Stimulated activated CD8-positive, alpha-beta memory T cell treated with anti-CD3 and anti-CD28 coated beads, Interleukin-15, amount 100 ng/mL, for 24 hours (primary cell): Measurements from ENCODE around the gene MAML2.
"Not testable (repeated sequence)": the region's sequence is repeated elsewhere in the genome, so short reads cannot be mapped to it uniquely, and the experiment has no call there.

ENCODE experiments used
- DNase-seq: peaks from one replicate; pipeline ENCODE4 v3.0.0-alpha.2; 2020; ENCODE audit warnings: low read depth

MAML2 gene

DNA sequence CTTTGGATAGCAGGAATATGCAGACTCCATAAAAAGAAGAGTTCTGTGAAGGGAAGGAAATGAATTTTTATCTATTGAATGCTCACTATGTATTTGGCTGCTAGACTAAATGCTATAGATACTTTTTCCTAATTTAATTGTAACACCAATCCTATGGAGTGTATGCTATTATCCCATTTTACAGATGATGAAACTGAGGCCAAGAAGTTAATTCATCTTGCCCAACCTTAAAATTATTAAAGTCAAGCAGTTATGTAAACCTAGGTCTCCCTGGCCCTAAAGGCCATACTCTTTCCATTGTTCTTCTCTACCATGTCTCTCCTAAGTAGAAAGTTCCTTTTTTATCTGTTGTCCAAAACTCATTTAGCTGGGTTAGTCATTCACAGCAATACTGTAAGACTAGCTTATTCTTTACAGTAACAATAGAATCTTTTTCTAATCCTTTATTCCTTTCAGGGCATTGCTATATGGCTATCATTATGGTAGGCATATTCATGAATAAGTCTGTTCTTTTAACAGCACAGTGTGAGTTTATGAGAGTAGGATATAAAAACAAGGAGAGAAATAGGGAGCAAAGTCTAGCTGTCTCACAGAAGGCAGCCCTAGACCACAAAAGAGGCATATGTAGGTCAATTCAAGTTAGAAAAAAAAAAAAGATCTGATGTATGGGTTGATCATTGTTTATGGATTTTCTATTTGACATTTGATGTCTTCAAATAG lies 50.5 kb downstream of the MAML2 start:
- DNase-seq = no peak

GRCh38 chr11:96290631-96291030 lies 52.4 kb downstream of the MAML2 start:
- DNase-seq = no peak

DNA sequence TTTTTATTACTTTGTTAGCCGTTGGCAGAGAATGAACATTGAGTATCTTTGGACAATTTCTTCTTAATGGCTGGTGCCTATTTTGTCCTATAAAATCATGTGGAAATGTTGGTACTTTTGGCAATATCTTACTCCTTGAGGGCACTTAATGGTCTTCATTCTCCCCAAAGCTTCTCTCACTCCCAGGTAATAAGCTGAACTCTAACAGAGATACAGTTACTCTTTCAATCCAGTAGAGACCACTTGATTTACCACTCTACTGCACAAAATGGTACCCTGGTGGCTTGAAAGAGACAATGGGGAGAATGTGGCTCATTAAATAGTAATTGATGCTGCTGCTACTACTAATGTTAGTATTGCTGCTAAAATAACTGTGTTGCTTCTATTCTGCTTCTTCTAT lies 53.0 kb downstream of the MAML2 start:
- DNase-seq = no peak

- DNase-seq = no peak
Measured at GRCh38 chr11:96288915-96289314, 54.1 kb downstream of the MAML2 start.

DNA sequence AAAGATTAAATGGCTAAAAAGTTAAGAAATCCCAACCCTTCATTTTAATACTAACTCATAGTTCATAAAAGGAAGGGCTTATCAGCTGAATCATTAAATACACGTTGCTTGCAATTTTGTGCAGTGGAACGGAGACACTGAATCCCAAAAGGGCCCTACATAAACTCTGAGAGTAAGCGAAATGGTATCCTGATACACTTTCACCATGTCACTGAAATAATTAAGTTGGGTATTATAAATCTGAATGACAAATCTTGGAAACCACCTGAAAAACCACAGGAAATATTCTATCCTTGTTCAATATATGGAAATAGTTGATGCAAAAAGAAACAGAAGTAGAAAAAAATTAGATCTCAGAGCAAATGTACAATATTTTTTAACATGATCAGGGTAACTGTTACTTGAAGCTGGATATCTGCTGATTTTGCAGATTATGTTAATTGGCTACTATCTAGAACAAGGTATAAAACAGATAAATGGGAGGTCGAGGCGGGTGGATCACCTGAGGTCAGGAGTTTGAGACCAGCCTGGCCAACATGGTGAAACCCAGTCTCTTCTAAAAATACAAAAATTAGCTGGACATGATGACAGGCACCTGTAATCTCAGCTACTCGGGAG lies 55.1 kb downstream of the MAML2 start:
- DNase-seq = no peak

DNA sequence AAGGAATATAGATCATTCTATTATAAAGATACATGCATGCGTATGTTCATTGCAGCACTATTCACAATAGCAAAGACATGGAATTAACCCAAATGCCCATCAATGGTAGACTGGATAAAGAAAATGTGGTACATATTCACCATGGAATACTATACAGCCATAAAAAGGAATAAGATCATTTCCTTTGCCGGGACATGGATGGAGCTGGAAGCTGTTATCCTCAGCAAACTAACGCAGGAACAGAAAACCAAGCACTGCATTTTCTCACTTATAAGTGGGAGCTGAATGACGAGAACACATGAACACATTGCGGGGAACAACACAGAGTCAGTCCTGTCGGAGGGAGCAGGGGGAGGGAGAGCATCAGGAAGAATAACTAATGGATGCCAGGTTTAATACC lies 57.0 kb downstream of the MAML2 start:
- not testable (repeated sequence) for DNase-seq

GRCh38 chr11:96284917-96285316 lies 58.1 kb downstream of the MAML2 start:
- no peak for DNase-seq

GRCh38 chr11:96284401-96284800 lies 58.6 kb downstream of the MAML2 start:
- no peak for DNase-seq

DNA sequence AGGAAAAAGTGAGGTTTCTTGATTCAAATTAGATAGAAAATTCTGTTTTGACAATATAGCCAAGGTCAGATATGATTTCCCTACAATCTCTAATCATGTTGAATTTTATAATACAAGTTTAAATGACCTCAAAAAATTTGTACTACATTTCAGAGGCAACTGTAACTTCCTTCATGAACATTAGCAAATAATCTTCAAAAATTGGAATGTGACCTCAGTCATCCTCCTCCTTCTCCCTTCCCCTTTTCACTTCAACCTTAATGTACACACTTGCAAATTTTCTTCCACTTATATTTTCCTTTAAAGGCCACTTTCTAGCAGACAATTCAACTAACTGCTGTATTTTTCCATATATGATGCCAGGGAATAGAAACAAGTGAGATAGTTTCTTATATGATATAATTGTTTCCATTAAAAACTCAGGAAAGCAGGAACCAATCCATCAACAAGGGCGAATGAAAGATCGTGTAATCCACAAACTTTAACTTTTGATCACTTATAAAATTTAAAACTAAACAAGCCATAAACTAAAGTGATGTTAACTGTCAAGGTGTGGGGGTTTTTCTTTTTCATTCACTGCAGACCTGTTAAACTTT lies 60.3 kb downstream of the MAML2 start:
- no peak for DNase-seq

GRCh38 chr11:96280444-96280843 lies 62.6 kb downstream of the MAML2 start:
- no peak for DNase-seq

- no peak for DNase-seq
Measured at GRCh38 chr11:96279896-96280290, 63.1 kb downstream of the MAML2 start.

GRCh38 chr11:96279018-96279895 lies 63.7 kb downstream of the MAML2 start:
- DNase-seq = no peak

DNA sequence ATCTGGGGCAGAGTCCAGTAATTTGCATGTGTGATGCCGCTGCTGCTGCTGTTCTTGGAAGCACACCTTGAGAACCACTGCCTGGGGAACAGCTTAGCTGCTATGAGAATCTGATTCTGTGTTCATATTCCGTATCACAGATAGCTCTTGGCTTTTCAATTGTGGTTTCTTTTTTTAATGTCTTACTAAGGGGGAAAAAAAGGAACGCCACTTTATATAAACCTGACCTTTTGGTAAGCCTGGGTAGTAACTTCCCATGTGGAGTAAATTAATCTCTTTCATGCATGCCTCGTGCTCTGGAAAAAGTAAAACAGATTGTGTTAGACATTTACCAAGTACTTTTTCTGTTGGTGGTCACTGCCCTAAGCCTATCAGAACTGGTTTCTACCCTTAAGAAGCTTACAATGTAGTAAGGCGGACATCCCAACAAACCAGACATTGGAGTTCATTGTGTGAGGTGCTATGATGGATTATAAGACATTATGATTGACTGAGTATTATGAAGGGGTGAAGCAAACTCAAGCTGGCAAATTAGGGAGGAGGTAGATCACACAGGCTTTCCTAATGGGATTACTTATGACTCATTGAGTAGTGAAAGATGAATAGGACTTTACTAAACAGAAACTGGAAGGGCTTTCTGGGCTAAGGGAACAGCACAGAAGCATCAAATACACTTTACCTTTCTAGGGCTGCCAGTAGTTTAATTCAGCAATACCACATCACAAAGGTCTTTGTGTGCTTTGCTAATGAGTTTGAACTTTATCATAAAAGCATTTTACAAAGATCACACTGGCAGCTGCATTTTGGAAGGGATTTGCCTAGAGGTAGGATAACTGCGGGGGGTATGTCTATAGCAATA lies 64.7 kb downstream of the MAML2 start:
- no peak for DNase-seq

- DNase-seq = no peak
Measured at GRCh38 chr11:96277696-96278038, 65.3 kb downstream of the MAML2 start.

- DNase-seq = no peak
Measured at GRCh38 chr11:96276836-96277235, 66.2 kb downstream of the MAML2 start.

DNA sequence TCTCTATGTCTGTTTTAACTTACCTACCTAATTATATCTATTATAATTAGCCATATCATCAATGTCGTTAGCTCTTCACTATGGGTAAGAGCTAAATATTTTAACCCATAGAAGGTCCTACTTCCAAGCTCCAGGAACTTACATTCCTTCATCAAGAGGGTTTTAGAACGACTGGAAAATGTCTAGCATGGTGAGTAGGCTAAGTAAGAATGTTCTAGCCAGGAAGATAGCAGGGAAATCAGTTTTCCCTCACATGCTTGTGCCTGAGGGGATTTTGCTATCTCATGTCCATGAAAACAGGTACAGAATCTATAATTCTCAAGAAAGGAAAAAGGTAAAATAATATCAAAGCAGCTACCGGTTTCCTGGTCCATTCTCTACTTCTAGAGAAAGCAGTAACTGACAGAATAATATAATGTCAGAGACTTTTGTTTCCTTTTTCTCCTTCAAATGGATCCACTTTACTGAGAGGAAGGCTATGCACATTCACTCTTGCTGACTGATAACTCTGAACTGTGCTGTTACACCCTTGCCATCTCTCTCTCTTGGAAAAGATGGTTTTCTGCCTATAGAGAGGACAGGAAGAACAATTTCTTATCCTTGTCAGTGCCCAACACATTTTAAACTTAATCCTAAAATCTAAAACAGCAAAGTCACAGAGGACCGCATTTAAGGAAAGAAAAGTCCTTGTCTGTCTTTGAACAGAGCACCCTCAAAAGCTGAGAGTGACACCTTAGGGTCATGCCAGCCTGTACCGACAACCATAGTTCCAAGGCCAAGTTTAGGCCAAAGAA lies 67.0 kb downstream of the MAML2 start:
- no peak for DNase-seq

DNA sequence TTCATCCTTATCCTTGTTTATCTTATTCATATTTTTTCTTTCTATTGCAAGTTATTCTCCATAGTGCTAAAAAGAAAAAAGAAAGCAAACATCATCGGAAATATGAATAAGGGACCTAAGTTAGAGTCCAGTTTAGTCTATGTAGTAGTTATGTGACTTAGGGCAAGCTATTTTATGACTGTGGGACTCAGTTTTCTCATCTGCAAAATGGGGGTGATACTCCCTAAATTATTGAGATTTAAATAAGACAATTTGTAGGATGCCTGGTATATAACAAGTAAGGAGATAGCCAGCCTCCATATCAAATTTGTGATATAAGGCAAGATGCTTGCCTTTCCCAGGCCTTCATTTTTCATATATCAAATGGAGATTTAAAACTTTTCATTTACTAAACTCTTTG lies 69.5 kb downstream of the MAML2 start:
- DNase-seq = no peak

DNA sequence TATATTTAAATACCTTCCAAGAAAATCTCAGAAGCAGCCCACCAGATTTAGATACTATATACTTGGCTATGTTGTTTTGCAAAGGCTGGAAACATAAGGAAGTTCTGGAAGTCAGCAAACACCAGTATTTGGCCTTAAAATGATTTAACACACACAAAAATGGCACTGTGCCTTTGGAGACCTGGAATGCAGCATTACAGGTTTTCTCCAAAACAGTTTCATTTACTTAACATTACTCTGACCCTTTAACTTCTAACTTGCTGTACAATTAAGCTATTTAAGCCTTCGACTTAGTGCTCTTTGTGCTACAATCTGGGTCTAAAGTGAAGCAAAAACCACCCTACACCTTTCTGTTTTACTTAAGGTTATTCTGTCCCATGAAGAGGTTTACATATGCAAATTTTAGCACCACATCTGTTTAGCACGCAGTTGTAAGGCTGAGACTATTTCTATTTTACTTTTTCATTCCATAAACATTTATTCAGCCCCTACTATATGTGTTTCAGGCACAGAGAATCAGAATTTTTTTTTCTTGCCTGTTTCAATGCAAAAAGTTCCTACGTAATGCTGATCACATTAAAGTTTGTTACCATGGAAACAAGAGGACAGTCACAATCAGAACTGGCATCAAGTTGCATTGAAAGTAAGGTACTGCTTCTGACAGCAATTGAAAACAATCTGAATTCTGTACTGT lies 70.3 kb downstream of the MAML2 start:
- no peak for DNase-seq

GRCh38 chr11:96271777-96272176 lies 71.2 kb downstream of the MAML2 start:
- no peak for DNase-seq

DNA sequence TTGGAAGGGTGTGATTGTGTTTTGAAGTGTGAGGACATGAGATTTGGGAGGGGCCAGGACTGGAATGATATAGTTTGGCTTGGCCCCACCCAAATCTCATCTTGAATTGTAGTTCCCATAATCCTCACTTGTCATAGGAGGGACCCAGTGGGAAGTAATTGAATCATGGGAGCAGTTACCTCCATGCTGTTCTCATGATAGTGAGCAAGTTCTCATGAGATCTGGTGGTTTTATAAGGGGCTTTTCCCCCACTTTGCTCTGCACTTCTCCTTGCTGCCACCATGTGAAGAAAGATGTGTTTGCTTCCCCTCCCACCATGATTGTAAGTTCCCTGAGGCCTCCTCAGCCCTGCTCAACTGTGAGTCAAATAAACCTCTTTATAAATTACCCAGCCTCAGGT lies 71.6 kb downstream of the MAML2 start:
- not testable (repeated sequence) for DNase-seq
